SH-SY5Y (cell line): ENCODE measurements around the gene PTPRC.

Experiments
- GATA2 ChIP-seq: IDR thresholded peaks from 2 replicates; pipeline ENCODE4 v1.6.1; 2011; ENCODE audit warnings: mild to moderate bottlenecking, low read depth, low read length
- GATA3 ChIP-seq: IDR thresholded peaks from 2 replicates; pipeline ENCODE4 v1.6.1; 2011; ENCODE audit warnings: low read depth, mild to moderate bottlenecking, low read length, moderate library complexity

The PTPRC gene

GRCh38 chr1:198664068-198664788, 25.4 kb downstream of the PTPRC start:
- TF ChIP-seq GATA2 (no peak), GATA3 (no peak)

GRCh38 chr1:198667186-198667585, 28.3 kb downstream of the PTPRC start:
- TF ChIP-seq GATA3 (no peak), GATA2 (no peak)

- TF ChIP-seq GATA2 = no peak
- TF ChIP-seq GATA3 = no peak
Measured at GRCh38 chr1:198667807-198668206, 29.0 kb downstream of the PTPRC start.

GRCh38 chr1:198669023-198669698, 30.3 kb downstream of the PTPRC start:
- TF ChIP-seq GATA3 (no peak), GATA2 (peak; percentile 54)

DNA sequence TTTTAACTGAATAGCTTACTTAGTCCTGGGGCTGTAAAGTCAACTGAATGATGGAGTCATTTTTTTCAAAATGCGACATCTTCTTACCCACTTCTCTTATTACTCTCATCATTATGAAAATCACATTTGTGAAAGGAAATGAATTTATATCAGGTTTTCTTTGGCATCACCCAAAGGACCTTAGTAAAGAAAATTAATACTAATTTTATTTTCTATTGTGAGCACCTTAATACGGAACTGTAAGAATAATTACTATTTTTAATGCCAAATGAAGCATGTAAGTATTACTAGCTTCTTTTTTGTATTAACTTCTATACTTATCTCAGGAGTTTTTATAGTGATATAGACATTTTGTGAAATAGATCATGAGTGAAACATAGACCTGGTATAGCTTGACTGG, 30.9 kb downstream of the PTPRC start:
- no peak for TF ChIP-seq GATA3
- no peak for TF ChIP-seq GATA2

DNA sequence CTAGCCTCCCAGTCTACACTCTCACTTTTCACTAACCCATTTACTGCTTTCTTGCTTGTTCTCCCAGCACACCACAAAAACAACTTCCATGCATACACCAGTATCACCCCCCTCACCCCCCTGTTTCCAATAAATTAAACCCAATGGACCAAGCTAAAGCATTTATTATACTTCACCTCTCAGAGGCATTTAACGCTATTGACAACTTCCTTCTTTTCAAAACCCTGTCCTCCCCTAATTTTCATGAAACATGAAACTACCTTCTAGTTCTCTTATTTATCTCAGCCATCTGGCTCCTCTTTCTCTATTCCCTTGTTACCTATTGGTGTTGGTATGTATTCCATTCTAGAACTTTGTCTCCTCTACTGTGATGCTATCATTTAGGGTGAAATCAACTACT, 32.3 kb downstream of the PTPRC start:
- no peak for TF ChIP-seq GATA2
- TF ChIP-seq GATA3 = no peak

- TF ChIP-seq GATA2 = no peak
- no peak for TF ChIP-seq GATA3
Measured at GRCh38 chr1:198672124-198672523, 33.3 kb downstream of the PTPRC start.

DNA sequence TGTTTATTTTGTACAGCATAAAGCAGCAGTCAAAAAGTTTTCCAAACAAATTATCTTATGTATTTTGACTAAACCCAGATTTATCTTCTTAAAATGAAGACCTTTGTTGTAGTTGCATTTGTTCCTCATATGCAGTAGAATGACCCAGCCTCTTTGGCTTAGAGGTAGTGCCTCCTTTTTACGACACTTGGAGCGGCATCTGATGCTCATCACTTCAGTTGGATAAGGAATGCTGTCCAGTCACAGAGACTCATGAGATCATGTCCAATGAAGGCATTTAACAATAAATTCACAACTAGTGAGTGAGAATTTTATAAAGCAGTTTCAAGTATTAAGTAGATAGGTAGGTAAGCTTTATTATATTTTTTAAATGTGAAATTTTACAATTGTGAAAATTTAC, 35.2 kb downstream of the PTPRC start:
- TF ChIP-seq GATA3 = no peak
- TF ChIP-seq GATA2 = no peak

GRCh38 chr1:198676253-198676652, 37.4 kb downstream of the PTPRC start:
- TF ChIP-seq GATA3 = no peak
- peak; percentile 40; the same call in 1 of the 2 replicates for TF ChIP-seq GATA2

DNA sequence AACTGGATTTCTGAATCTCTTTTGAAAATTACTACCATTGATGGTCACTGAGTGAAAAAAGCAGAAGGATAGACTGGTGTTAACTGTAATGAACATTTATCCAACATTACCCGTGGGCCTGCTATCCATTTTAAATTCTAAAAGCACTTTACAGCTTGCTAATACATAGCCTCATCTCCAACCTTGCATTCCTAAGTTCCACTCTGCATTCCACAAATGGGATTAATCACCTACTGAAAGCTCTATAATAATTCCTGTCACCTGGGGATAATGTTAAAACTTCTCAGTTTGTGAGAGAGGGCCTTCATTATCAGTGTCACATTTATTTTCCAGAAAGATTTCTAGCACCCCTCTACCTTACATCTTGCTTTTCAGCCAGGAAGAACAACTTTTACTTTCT, 38.2 kb downstream of the PTPRC start:
- no peak for TF ChIP-seq GATA3
- no peak for TF ChIP-seq GATA2

DNA sequence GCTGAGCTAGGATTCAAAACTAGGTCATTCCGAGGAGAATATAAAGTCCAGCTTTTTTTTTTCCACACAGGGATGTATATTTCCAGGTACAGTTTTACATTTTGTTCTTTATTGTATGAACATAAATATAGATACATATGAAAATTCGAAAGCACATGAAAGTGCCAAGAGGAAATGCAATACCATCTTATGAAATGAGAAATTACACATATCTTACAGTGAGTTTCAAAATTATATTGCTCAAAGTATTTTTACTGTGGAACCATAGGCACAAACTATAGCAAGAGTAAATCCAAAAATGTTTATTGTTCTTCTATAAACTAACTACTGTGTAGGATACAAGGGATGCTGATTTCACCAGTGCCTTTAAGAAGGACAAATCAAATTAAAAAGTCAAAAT, 39.0 kb downstream of the PTPRC start:
- no peak for TF ChIP-seq GATA2
- TF ChIP-seq GATA3 = no peak

GRCh38 chr1:198678301-198678836, 39.5 kb downstream of the PTPRC start:
- TF ChIP-seq GATA3 (no peak), GATA2 (no peak)

DNA sequence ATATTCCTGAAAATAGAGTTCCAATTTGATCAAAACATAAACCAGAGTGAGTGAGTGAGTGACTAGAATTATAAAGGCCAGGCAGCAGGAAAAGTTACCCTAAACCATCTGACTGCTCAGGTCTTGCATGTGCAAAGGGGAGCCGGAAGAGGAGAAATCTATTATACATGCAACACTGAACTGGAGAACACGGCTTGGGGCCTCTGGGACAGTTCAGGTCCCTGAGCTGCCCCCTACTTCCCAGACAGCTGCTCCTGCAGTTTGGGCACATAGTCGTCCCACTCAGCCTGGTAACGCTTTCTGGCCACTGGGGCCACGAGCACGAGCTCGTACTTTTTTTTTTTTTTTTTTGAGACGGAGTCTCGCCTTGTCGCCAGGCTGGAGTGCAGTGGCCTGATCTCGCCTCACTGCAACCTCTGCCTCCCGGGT, 40.1 kb downstream of the PTPRC start:
- no peak for TF ChIP-seq GATA2
- no peak for TF ChIP-seq GATA3

GRCh38 chr1:198679535-198680173, 40.8 kb downstream of the PTPRC start:
- TF ChIP-seq GATA2 (no peak), GATA3 (no peak)
